GM18520 (cell line): ENCODE measurements around the gene GPHN.

Experiments used
- ATAC-seq: cut with Tn5 transposase; IDR thresholded peaks from one replicate; pipeline ENCODE4 v1.9.1; 2021; ENCODE audit not compliant: unreplicated experiment

GPHN gene

DNA sequence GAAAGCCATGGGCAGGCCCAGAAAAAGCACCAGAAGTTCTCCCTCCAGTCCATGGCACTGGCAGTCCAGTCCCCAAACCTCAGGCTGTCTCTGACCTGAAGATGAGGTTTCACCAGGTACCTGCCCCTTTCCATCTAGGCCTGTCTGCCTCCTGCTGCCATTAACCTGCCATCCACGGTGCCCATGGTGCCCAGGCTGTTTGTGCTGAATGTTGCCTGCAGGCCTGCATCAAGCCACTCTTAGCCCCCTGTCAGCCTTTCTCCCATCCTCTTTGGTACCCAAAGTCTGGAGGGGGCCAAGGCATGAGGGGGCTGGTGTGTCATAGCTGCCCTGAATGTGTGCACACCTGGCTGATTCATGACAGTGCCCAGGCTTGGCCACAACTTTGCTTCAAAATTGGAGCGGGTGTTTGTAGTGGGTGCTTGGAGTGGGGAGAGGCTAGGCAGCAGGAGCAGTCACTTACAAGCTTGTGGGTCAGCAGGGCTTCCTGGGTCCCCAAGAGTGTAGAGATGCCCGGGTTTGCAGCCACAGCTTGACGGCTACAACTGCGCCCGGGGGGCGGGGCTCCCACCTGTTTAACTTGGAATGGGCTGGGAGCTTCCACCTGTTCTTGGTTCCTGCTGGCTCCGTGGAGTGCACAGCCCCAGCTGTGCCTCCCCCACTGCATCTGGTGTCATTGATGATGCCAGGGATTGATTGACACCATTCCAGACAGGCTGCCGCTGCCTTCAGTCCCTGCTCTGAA, 88.5 kb downstream of the GPHN start:
- ATAC-seq, result no peak

- no peak for ATAC-seq
Measured at GRCh38 chr14:66600416-66600815, 92.5 kb downstream of the GPHN start.

GRCh38 chr14:66601932-66602578, 94.1 kb downstream of the GPHN start:
- ATAC-seq, result peak; percentile 52

DNA sequence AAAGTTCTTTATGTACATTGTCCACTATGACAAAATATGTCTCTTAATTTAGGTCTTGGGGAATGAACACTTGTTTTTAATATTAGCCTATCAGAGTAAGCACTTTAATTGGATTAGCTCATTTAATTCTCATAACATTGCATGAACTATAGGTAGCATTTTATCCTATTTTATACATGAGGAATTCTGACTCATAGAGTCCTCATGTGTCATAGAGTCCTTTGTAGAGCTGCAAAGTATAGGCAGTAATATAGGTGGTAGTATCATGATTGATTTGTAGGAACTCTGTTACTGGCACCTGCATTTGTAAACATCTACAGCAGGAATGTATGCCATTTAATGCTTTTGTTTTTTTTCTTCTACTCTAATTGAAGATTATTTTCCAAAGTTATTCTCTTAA, 96.0 kb downstream of the GPHN start:
- ATAC-seq, result no peak

- ATAC-seq, result no peak
Measured at GRCh38 chr14:66606826-66607225, 98.9 kb downstream of the GPHN start.

GRCh38 chr14:66610154-66610563, 102.2 kb downstream of the GPHN start:
- no peak for ATAC-seq

GRCh38 chr14:66613344-66613743, 105.4 kb downstream of the GPHN start:
- no peak for ATAC-seq

GRCh38 chr14:66619952-66620351, 112.0 kb downstream of the GPHN start:
- peak; percentile 66 for ATAC-seq

DNA sequence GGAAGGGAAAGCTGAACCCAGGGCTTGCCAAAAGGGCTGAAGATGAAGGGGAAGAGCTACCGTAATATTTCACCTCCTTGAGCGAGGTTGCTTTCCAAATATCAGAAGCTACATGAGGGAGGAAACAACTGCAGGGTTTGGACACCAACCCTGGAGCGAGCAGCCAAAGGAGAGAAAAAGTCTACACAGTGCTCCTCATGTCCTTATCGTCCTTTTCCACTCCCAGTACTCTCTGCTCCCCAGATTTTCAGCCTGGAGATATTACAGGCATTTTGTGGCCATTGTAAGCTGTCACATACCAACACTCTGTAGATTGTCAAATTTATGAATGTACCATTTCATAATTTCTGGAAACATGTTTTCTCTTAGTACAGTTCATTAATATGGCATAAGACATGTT, 115.9 kb downstream of the GPHN start:
- no peak for ATAC-seq

- peak; percentile 40 for ATAC-seq
Measured at GRCh38 chr14:66624336-66624937, 116.5 kb downstream of the GPHN start.

DNA sequence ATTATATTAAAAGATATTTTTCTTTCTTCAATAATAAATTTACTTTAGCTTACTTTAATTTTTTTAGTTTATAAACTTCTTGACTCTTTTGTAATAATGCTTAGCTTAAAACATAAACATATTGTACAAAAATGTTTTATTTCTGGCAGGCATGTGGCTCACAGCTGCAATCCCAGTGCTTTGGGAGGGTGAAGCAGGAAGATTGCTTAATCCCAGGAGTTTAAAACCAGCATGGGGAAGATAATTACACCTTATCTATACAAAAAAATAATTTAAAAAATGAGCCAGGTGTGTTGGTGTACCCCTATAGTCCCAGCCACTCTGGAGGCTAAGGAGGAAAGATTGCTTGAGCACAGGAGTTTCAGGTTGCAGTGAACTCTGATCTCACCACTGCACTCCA, 120.7 kb downstream of the GPHN start:
- ATAC-seq, result no peak

GRCh38 chr14:66629499-66629898, 121.6 kb downstream of the GPHN start:
- ATAC-seq, result no peak

GRCh38 chr14:66634876-66635275, 126.9 kb downstream of the GPHN start:
- ATAC-seq, result no peak

- no peak for ATAC-seq
Measured at GRCh38 chr14:66635435-66635834, 127.5 kb downstream of the GPHN start.

GRCh38 chr14:66636240-66636639, 128.3 kb downstream of the GPHN start:
- no peak for ATAC-seq

DNA sequence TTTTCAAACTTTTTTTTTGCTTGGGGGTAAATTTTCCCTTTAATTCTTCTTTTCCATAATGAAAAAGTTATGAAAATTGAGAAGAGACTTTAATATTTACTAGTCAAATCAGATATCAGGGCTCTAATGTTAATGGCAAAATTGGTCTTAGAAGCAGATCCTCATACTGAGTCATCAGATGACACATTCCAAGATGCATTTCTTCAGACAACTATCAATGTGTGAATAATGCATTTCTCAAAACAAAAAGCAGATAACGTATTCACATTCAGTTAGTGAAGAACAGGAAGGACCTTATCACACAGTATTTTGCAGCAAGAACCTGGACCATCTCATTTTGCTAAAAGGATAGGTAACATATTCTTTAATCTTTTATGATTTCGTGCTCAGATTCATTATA, 130.7 kb downstream of the GPHN start:
- ATAC-seq, result no peak

DNA sequence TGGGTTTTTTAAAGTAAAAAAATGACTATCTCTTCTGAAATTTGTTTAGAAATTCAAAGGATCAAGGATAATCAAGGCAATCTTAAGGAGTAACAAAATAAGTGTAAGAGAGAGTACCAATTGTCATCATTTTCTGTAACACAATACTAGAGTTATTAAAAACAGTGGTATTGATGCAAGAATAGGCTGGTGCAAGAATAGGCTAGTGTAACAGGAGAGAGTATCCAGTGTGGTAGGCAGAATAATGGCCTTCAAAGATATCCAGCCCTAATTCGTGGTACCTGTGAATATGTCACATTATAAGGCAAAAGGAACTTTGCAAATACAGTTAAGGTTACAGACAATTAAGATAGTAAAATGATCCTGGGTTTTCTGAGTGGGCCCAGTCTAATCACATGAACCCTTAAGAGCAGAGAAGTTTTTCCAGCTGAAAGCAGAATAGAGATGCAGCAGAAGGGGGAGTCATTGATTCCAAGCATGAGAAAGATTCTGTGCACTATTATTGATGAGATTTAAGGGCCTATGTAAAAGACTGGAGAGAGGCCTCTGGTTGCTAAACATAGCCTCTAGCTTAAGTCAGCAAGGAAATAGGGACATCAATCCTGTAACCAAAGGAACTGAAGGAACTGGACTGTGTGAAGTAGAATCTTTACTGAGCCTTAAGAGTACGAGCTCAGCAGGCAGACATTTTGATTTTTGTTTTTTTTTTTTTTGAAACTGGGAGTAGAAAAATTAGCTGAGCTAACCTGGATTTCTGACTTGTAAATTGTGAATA, 134.1 kb downstream of the GPHN start:
- ATAC-seq, result no peak

DNA sequence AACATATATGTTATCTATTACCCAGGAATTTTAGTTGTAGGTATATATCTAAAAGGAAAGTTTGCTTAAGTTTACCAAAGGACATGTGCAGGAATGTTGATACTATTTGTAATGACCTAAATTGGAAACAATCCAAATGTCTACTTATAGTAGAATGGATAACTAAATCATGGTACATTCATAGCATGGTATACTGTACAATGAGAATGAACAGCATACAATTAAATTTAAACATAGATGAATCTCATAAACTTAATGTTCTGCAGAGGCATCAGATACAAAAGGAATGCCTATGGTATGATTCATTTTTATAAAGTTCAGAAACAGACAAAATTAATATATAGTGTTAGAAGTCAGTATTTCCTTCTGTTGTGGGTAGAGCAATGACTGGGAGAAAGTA, 135.4 kb downstream of the GPHN start:
- ATAC-seq, result no peak

GRCh38 chr14:66645716-66646115, 137.8 kb downstream of the GPHN start:
- ATAC-seq, result no peak

GRCh38 chr14:66649498-66649897, 141.6 kb downstream of the GPHN start:
- ATAC-seq, result peak; percentile 75

DNA sequence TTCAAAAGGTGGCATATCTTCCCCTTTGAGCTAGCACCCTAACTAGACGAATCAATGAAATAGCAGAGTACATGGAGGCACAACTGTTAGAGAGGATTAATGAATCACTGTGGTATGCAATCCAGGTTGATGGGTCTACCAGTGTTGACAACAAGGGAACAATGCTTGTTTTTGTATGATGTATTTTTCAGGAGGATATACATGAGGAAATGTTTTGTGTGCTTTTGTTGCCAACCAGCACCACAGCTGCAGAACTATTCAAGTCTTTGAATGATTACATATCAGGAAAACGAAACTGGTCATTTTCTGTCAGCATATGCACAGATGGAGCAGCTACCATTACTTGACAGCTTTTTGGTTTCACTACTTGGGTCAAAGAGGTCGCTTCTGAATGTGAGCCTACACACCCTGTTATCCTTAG, 142.6 kb downstream of the GPHN start:
- peak; percentile 34 for ATAC-seq
